ENCODE measurements around the gene RAB6B.

RAB6B gene

DNA sequence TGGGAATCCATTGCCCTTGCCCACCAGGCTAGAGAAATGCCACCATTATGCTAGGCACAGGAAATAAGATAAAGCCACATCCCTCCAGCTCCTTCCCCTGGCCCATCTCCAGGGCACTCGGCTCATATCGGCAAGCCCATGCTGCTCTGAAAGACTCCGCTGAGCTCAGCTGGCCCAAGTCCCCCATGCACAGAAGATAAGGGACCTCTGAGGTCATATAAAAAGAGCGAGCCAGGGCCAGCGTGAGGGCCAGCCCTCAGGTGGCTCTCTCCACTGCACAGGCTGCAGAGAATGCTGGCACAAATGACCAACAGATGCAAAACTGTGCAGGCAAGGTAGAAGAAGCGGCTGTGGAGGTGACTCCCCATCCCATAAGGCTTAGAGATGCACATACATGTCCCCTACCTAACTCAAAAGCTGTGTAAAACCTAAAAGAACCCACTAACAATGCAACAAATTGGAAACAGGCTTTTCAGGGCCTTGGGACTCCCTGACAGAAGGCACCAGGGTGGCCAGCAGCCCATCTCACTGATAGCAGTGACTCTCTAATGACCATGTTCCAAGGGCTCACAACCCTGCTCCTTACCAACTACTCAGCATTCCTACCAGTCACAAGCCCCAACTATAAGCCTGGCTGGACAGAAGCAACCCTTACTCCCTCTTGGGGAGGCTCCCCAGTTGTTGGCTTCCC is 3.0 kb downstream of the RAB6B start (continued):
- TF ChIP-seq, protein P1, sequence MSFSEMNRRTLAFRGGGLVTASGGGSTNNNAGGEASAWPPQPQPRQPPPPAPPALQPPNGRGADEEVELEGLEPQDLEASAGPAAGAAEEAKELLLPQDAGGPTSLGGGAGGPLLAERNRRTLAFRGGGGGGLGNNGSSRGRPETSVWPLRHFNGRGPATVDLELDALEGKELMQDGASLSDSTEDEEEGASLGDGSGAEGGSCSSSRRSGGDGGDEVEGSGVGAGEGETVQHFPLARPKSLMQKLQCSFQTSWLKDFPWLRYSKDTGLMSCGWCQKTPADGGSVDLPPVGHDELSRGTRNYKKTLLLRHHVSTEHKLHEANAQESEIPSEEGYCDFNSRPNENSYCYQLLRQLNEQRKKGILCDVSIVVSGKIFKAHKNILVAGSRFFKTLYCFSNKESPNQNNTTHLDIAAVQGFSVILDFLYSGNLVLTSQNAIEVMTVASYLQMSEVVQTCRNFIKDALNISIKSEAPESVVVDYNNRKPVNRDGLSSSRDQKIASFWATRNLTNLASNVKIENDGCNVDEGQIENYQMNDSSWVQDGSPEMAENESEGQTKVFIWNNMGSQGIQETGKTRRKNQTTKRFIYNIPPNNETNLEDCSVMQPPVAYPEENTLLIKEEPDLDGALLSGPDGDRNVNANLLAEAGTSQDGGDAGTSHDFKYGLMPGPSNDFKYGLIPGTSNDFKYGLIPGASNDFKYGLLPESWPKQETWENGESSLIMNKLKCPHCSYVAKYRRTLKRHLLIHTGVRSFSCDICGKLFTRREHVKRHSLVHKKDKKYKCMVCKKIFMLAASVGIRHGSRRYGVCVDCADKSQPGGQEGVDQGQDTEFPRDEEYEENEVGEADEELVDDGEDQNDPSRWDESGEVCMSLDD (tag by site-specific recombination; IDR thresholded peaks at IDR 0.05) = no peak
- no peak for TF ChIP-seq ZNF155 (tag by site-specific recombination; IDR thresholded peaks at IDR 0.05)
- TF ChIP-seq ZNF76 (tag by site-specific recombination; IDR thresholded peaks at IDR 0.05; ENCODE audit: borderline replicate concordance, low read depth) = no peak
- no peak for TF ChIP-seq ZNF292 (tag by site-specific recombination; IDR thresholded peaks at IDR 0.05; ENCODE audit: borderline replicate concordance, low read depth)

DNA sequence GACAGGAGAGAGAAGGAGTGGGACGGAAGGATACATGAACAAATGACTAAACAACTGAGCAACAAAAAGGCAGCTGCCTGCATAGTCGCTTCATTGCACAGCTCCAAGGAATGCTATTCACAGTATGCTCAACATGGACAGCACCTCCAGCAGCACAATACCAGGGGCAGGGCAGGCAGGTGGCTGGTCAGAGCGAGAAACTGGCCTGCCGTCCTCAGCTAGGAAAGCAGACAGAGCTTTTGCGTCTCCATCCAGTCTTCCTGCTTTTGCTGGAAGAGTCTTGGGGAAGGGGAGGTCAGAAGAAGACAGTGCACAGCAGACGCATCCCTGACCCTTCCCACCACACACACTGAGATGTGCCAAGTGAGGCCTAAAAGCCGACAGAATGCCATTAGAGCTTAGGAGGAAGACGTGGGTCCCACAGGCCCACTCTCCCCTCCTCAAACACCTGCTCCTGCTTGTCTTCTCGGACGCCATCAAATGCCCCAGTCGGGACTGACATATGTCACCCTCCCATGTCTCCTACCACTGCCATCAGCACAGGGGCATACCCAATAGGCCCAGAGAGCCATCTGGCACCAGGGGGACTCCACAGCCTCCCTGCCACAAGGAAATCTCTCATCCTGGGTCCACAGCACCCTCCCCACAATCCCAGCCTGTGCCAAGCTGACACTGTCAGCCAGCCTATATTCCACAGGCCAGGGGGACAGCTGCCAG is 3.9 kb downstream of the RAB6B start:
- POLR2A ChIA-PET = no interaction called here
- Histone ChIP-seq H3K36me3 (ENCODE audit: control insufficient read depth in 2 of 2, insufficient read depth in 1 of 2, low read length in 2 of 2) (no peaks in the 10 kb centered on the region), H3K27ac (ENCODE audit: extremely low read depth, low read depth, low read length) (no peak overlapping the region), H3K9me3 (ENCODE audit: control insufficient read depth, insufficient read depth, low read depth, low read length) (no peaks in the 10 kb centered on the region), H3K4me1 (ENCODE audit: control insufficient read depth, insufficient read depth, low read length) (no peaks in the 10 kb centered on the region; the same call in 1 of the 2 replicates), H3K4me3 (ENCODE audit: low read depth, low read length) (no peak overlapping the region)
- TF ChIP-seq OVOL3 (tag by site-specific recombination; IDR thresholded peaks at IDR 0.05) (no peak), ZBTB7A (tag by site-specific recombination; IDR thresholded peaks at IDR 0.05; ENCODE audit: low read depth) (no peak), ZNF785 (tag by site-specific recombination; IDR thresholded peaks at IDR 0.05) (no peak), ZNF335 (tag by site-specific recombination; conservative IDR thresholded peaks at IDR 0.05) (no peak), ZNF223 (tag by site-specific recombination; IDR thresholded peaks at IDR 0.05) (no peak), HOXC10 (CRISPR knock-in tag; IDR thresholded peaks at IDR 0.05) (no peak), ZNF837 (tag by site-specific recombination; IDR thresholded peaks at IDR 0.05) (no peak), ZNF585B (tag by site-specific recombination; IDR thresholded peaks at IDR 0.05) (no peak), ZNF501 (tag by site-specific recombination; IDR thresholded peaks at IDR 0.05) (no peak), ZEB2 (tag by site-specific recombination; IDR thresholded peaks at IDR 0.05) (no peak), ZNF555 (tag by site-specific recombination; conservative IDR thresholded peaks at IDR 0.05) (no peak), ZNF792 (tag by site-specific recombination; IDR thresholded peaks at IDR 0.05) (no peak), ZNF138 (tag by site-specific recombination; IDR thresholded peaks at IDR 0.05; ENCODE audit: borderline replicate concordance) (no peak), ZNF248 (tag by site-specific recombination; IDR thresholded peaks at IDR 0.05) (no peak), OSR2 (tag by site-specific recombination; IDR thresholded peaks at IDR 0.05) (no peak), ZNF426 (tag by site-specific recombination; IDR thresholded peaks at IDR 0.05) (no peak), ZNF214 (tag by site-specific recombination; IDR thresholded peaks at IDR 0.05; ENCODE audit: borderline replicate concordance) (no peak), ZNF654 (tag by site-specific recombination; IDR thresholded peaks at IDR 0.05; ENCODE audit: low read depth) (no peak)
- TF ChIP-seq, protein P2, sequence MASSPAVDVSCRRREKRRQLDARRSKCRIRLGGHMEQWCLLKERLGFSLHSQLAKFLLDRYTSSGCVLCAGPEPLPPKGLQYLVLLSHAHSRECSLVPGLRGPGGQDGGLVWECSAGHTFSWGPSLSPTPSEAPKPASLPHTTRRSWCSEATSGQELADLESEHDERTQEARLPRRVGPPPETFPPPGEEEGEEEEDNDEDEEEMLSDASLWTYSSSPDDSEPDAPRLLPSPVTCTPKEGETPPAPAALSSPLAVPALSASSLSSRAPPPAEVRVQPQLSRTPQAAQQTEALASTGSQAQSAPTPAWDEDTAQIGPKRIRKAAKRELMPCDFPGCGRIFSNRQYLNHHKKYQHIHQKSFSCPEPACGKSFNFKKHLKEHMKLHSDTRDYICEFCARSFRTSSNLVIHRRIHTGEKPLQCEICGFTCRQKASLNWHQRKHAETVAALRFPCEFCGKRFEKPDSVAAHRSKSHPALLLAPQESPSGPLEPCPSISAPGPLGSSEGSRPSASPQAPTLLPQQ (tag by site-specific recombination; IDR thresholded peaks at IDR 0.05) = no peak
- TF ChIP-seq, protein P3, sequence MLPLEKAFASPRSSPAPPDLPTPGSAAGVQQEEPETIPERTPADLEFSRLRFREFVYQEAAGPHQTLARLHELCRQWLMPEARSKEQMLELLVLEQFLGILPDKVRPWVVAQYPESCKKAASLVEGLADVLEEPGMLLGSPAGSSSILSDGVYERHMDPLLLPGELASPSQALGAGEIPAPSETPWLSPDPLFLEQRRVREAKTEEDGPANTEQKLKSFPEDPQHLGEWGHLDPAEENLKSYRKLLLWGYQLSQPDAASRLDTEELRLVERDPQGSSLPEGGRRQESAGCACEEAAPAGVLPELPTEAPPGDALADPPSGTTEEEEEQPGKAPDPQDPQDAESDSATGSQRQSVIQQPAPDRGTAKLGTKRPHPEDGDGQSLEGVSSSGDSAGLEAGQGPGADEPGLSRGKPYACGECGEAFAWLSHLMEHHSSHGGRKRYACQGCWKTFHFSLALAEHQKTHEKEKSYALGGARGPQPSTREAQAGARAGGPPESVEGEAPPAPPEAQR (tag by site-specific recombination; IDR thresholded peaks at IDR 0.05) = no peak
- CTCF ChIA-PET = interaction anchor here (0.6 kb wide), 1 partner anchor 484 kb away, joined by 4 read pairs; no protein-coding TSS in a partner anchor

Measured in HEK293 (cell line).